SK-N-MC (cell line): ENCODE measurements around the gene CLHC1.

Experiments
- EZH2 ChIP-seq: fragments of 200-600 bp; sonication (generic); IDR thresholded peaks from one replicate; pipeline ENCODE4 v1.6.1; 2017; ENCODE audit warnings: antibody characterized with exemption
- POLR2AphosphoS5 ChIP-seq: IDR thresholded peaks from 2 replicates; pipeline ENCODE4 v1.6.1; 2012; ENCODE audit warnings: mild to moderate bottlenecking, low read depth, low read length, borderline replicate concordance

- no peak for TF ChIP-seq POLR2AphosphoS5
- no peak for TF ChIP-seq EZH2
Observed at GRCh38 chr2:55180374-55180773, 51.7 kb downstream of the CLHC1 start.
